Measurements from ENCODE around the gene WFDC1.

The WFDC1 gene

GRCh38 chr16:84344781-84345180 is 50.1 kb downstream of the WFDC1 start:
- no peak for DNase-seq (ENCODE audit: low read depth in 1 of 2, low spot score in 1 of 2)
- H3K4me3 ChIP-seq (replicated peaks; ENCODE audit: insufficient read depth, low read length), result no peak overlapping the region
- peaks cover 3% of the 10 kb centered on the region for H3K27me3 ChIP-seq (ENCODE audit: insufficient read depth, poor library complexity, severe bottlenecking)
- no peak overlapping the region for H3K27ac ChIP-seq (replicated peaks)
- TF ChIP-seq GABPA (IDR thresholded peaks at IDR 0.05; ENCODE audit: low read depth) (no peak), REST (IDR thresholded peaks at IDR 0.05; ENCODE audit: insufficient replicate concordance, low read depth) (no peak), POLR2AphosphoS5 (IDR thresholded peaks at IDR 0.05; ENCODE audit: low read depth) (no peak), SPI1 (IDR thresholded peaks at IDR 0.05; ENCODE audit: borderline replicate concordance, low read depth) (no peak), CTCF (IDR thresholded peaks at IDR 0.05; ENCODE audit: insufficient read depth, low read length) (no peak)

GRCh38 chr16:84347161-84347560 is 52.5 kb downstream of the WFDC1 start:
- Histone ChIP-seq H3K27me3 (ENCODE audit: insufficient read depth, poor library complexity, severe bottlenecking) (peaks cover 3% of the 10 kb centered on the region), H3K4me3 (replicated peaks; ENCODE audit: insufficient read depth, low read length) (no peak overlapping the region), H3K27ac (replicated peaks) (no peak overlapping the region)
- no peak for DNase-seq (ENCODE audit: low read depth in 1 of 2, low spot score in 1 of 2)
- no peak for TF ChIP-seq GABPA (IDR thresholded peaks at IDR 0.05; ENCODE audit: low read depth)
- TF ChIP-seq SPI1 (IDR thresholded peaks at IDR 0.05; ENCODE audit: borderline replicate concordance, low read depth), result no peak
- no peak for TF ChIP-seq POLR2AphosphoS5 (IDR thresholded peaks at IDR 0.05; ENCODE audit: low read depth)
- TF ChIP-seq REST (IDR thresholded peaks at IDR 0.05; ENCODE audit: insufficient replicate concordance, low read depth), result no peak
- TF ChIP-seq CTCF (IDR thresholded peaks at IDR 0.05; ENCODE audit: insufficient read depth, low read length), result no peak

GRCh38 chr16:84348386-84348888 is 53.8 kb downstream of the WFDC1 start:
- TF ChIP-seq SPI1 (IDR thresholded peaks at IDR 0.05; ENCODE audit: borderline replicate concordance, low read depth) (no peak), REST (IDR thresholded peaks at IDR 0.05; ENCODE audit: insufficient replicate concordance, low read depth) (no peak), CTCF (IDR thresholded peaks at IDR 0.05; ENCODE audit: insufficient read depth, low read length) (no peak), GABPA (IDR thresholded peaks at IDR 0.05; ENCODE audit: low read depth) (no peak), POLR2AphosphoS5 (IDR thresholded peaks at IDR 0.05; ENCODE audit: low read depth) (no peak)
- no peak for DNase-seq (ENCODE audit: low read depth in 1 of 2, low spot score in 1 of 2)
- no peak overlapping the region for H3K27ac ChIP-seq (replicated peaks)
- peaks cover 3% of the 10 kb centered on the region for H3K27me3 ChIP-seq (ENCODE audit: insufficient read depth, poor library complexity, severe bottlenecking)
- H3K4me3 ChIP-seq (replicated peaks; ENCODE audit: insufficient read depth, low read length), result no peak overlapping the region

Data from HL-60 (cell line).